GM19099 (cell line): ENCODE data around the gene ARFGEF2.

ENCODE experiments used
- POLR2A ChIP-seq: IDR thresholded peaks from 3 replicates; pipeline ENCODE4 v1.6.1; 2011; ENCODE audit warnings: low read depth; ENCODE audit not compliant: insufficient read length; ENCODE audit errors: extremely low read depth

ARFGEF2 gene

DNA sequence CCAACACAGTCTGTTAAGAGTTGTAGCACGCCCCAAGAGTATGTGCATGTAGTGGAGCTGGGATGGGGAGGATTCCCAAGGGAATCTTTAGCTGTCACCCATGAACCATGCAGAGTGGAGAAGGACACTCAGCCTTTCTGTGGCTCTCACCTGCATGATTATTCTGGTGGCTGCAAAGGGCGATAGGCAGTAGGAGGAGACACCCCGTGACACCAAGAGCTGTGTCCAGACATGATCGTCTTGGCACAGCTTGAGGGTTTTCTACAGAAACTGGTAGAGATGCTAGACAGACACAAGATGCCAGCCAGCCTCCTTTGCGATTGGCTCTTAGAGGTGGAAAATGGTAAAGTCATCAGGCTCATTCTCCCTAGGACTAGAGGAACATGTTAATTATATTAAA, 121.5 kb downstream of the ARFGEF2 start:
- no peak for TF ChIP-seq POLR2A

DNA sequence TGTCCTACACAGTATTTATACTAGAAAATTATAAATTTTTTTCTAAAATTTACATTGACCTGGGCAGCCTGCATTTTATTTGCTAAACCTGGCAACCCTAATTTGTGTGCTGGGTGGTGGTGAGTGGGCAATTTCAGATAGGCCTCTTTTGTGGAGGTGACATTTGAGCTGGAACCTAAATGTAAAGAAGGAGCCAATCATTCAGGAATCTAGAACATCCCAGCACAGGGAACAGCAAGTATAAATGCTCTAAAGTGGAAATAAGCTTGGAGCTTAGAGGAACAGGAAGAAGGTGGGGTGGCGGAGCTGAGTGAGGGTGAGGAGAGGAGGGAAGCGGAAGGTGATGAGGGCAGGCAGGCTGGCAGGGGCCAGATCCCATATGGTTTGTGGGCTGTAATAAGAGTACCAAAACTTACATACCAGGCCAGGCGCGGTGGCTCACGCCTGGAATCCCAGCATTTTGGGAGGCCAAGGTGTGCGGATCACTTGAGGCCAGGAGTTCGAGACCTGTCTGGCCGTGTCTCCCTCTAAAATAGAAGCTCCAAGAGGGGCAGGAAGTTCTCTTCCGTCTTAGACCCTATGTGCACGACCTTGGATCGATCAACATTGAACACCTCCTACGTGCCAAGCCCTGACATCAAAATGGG, 124.1 kb downstream of the ARFGEF2 start:
- TF ChIP-seq POLR2A = no peak

DNA sequence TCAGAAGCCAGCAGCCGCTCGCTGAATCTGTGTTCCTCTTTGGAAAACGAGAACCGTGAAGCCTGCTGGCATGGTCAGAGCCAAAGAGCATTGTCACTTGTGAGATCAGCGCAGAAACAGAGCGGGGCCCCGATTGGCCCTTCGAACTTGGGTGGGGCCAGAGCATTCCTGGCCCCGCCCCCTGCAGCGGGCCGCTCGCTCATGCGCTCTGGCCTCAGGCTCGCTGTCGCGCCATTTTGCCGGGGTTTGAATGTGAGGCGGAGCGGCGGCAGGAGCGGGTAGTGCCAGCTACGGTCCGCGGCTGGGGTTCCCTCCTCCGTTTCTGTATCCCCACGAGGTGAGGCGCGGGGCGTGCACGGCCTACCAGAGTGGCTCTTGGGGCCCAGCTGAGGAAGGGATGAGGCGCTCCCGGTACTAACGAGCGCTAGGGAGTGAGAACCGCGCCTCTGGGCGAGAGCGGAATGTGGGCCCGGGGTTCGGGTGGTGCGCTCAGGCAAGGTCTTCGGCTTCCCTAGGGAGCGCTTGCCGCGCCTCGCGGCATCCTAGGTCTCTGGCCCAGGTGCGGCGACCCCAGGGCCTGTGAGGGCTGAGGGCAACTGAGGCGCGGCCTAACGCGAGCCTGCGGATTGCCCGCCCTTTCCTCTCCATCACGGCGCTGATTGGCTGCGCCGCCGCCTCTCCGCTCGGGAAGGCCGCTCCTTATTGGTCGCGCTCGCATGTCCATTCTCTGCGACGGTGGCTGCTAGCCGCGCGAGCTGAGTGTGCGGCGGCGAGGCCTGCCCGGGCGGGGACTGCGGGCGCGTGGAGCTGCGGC, 124.8 kb downstream of the ARFGEF2 start, which contains the start of gene CSE1L:
Gene CSE1L (plus strand): TSS at position 226 of the 814 bp plus-strand sequence. CDS start 12,152 bp downstream, outside the sequence.
- peak; percentile 83 for TF ChIP-seq POLR2A

DNA sequence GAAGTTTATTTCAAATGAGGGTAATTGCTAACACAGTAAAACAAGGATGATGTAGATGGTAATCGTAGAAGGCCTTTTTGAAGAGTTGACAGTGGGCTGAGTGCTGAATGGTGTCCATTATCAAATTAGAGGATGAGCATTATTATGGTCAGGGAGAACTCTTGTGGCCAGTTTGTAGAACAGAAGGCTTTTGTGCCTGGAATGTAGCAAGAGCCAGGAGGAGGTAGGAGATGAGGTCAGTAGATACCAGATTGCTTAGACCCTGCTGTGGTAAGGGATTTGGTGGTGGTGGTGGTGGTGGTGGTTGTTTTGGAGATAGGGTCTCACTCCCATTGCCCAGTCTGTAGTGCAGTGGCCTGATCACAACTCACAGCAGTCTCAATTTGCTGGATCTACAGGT, 130.8 kb downstream of the ARFGEF2 start:
- no peak for TF ChIP-seq POLR2A

GRCh38 chr20:49054056-49054643, 132.6 kb downstream of the ARFGEF2 start:
- TF ChIP-seq POLR2A = no peak

DNA sequence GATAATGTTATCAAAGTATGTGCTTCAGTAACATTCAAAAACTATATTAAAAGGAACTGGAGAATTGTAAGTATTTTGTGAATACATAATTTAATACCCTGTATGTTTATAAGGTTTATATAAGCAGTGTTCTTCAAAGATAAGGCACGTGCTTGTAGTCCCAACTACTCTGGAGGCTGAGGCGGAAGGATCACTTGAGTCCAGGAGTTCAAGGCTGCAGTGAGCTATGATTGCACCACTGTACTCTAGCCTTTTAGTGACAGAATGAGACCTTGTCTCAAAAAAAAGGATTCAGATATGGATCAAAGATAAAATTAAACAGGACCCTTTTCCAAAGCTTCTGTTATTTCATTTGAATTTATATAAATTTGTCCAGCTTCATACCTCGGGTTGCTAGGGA, 141.8 kb downstream of the ARFGEF2 start:
- no peak for TF ChIP-seq POLR2A

GRCh38 chr20:49074521-49074920, 153.0 kb downstream of the ARFGEF2 start:
- no peak for TF ChIP-seq POLR2A

GRCh38 chr20:49078310-49078709, 156.8 kb downstream of the ARFGEF2 start:
- no peak for TF ChIP-seq POLR2A
